Pancreas (tissue), 10 donors: ENCODE data around the gene SURF1. TPM values are rescaled to one million over a fixed set of nuclear protein-coding genes. Genes with fewer than 3 reads are reported as not detected.

ENCODE experiments used
- ATAC-seq, 4 donors: fragments of 200-7000 bp; cut with Tn5 transposase; one replicate each; pipeline versions ENCODE4 v1.8.0 to v1.9.1; 2020; ENCODE audit warnings: mild to moderate bottlenecking in 4 of 4, moderate library complexity in 4 of 4
- DNase-seq, 6 donors: peaks; one replicate each; pipeline ENCODE4 v3.0.0-alpha.2; 2020
- FAIRE-seq: peaks from 2 replicates; lab custom pipeline; 2012; peaks lifted over from hg19 to GRCh38; lab: Jason Lieb, UNC
- H3K27ac ChIP-seq, 4 donors: fragments of 200-600 bp; sonication (generic); 1 replicate in 3 of 4; 2 replicates in 1 of 4; pipeline versions ENCODE4 v1.5.0 to v1.8.0; 2020
- H3K27me3 ChIP-seq, 4 donors: fragments of 200-600 bp; one replicate each; pipeline ENCODE4 v1.8.0; 2021
- H3K36me3 ChIP-seq, 3 donors: fragments of 200-600 bp; sonication (generic) in 1 of 3; one replicate each; pipeline versions ENCODE4 v1.5.0 to v1.8.0; 2020 to 2021
- H3K4me1 ChIP-seq, 3 donors: fragments of 200-600 bp; one replicate each; pipeline ENCODE4 v1.8.0; 2021
- H3K4me3 ChIP-seq, 4 donors: fragments of 200-600 bp; sonication (generic) in 2 of 4; one replicate each; pipeline versions ENCODE4 v1.5.0 to v1.8.0; 2020 to 2021
- H3K9me3 ChIP-seq, 4 donors: fragments of 200-600 bp; one replicate each; pipeline ENCODE4 v1.8.0; 2021
- CTCF ChIP-seq, 4 donors: fragments of 200-600 bp; sonication (generic) in 3 of 4; IDR thresholded peaks; one replicate each; pipeline versions ENCODE4 v1.5.0 to v1.8.0; 2021; ENCODE audit warnings: antibody characterized with exemption in 4 of 4
- WGBS, 2 donors: extraction: QIAGEN DNeasy Blood & Tissue Kit; methylation state at CpG; one replicate each; pipeline ENCODE4 v1.1.7; 2013; 5-methylcytosine and 5-hydroxymethylcytosine counted together
- intact Hi-C, 3 donors: fragments of 100-400 bp; cut with DNase I; formaldehyde crosslinking; loops; one replicate each; pipeline versions ENCODE4 v1.11.1 to v1.14.2; 2022
- polyA plus RNA-seq, 2 donors: library from polyadenylated mRNA; stranded (reverse); fragments of 200-250 nt; gene quantifications; one replicate each; pipeline ENCODE4 v1.2.3, GENCODE V29; 2013
- total RNA-seq, 6 donors: library from RNA; stranded (reverse); fragmentation: NEBNext Ultra II Directional in 4 of 6; extraction: Animal tissue kit (Norgen Biotek cat#: 25700) in 4 of 6; gene quantifications; one replicate each; pipeline versions ENCODE4 v1.2.1 to v1.2.4, GENCODE V29; 2021 to 2023
- donor health status: healthy with polysubstance abuse.
- donor health status: DM: no; HTN: no; CAD: no; lungs with moderate emphysema.
- donor health status: DM: no; HTN: no; CAD: no.
- donor health status: control.
- donor health status: control.
- donor health status: Bipolar disorder and iron deficiency.
- donor health status: DM: yes; HTN: yes; CAD: no.
- donor health status: DM: no; HTN: no; CAD: no.
- donor health status: DM: no; HTN: no; CAD: no.
- donor health status: DM: yes; HTN: yes; CAD: no.

The SURF1 gene
- total and polyA plus RNA-seq, 8 donors: 33.6 to 73.9 (median 39.8) TPM

GRCh38 chr9:133315997-133316396 is 40.3 kb downstream of the SURF1 start:
- ATAC-seq (no peak), FAIRE-seq (no peak)

GRCh38 chr9:133309608-133310007 is 46.7 kb downstream of the SURF1 start:
- WGBS, 2 donors: 65 to 70% methylated on average over 6 of the region's 6 CpGs
- no peaks in the 10 kb centered on the region for H3K4me1 ChIP-seq
- intact Hi-C loops: no loop called here
- no peaks in the 10 kb centered on the region for H3K36me3 ChIP-seq
- no peak for TF ChIP-seq CTCF (IDR thresholded peaks at IDR 0.05)
- no peak overlapping the region for H3K4me3 ChIP-seq
- FAIRE-seq: no peak
- H3K9me3 ChIP-seq: no peaks in the 10 kb centered on the region
- H3K27me3 ChIP-seq: no peaks in the 10 kb centered on the region
- no peak overlapping the region for H3K27ac ChIP-seq
- no peak for DNase-seq
- no peak for ATAC-seq

More at GRCh38 chr9:133315997-133316396, 40.3 kb downstream of the SURF1 start:
- intact Hi-C loops: no loop called here
- no peaks in the 10 kb centered on the region for H3K4me1 ChIP-seq
- H3K4me3 ChIP-seq: no peak overlapping the region
- 64 to 68% methylated on average over 2 of the region's 2 CpGs for whole genome bisulfite sequencing, 2 donors
- no peaks in the 10 kb centered on the region for H3K9me3 ChIP-seq
- H3K36me3 ChIP-seq: no peaks in the 10 kb centered on the region
- TF ChIP-seq CTCF (IDR thresholded peaks at IDR 0.05): no peak
- no peaks in the 10 kb centered on the region for H3K27me3 ChIP-seq
- no peak overlapping the region for H3K27ac ChIP-seq
- DNase-seq: no peak

GRCh38 chr9:133307301-133307700 is 49.0 kb downstream of the SURF1 start:
- no peaks in the 10 kb centered on the region for H3K27me3 ChIP-seq
- H3K27ac ChIP-seq: no peak overlapping the region
- no peaks in the 10 kb centered on the region for H3K9me3 ChIP-seq
- H3K4me1 ChIP-seq: no peaks in the 10 kb centered on the region
- TF ChIP-seq CTCF (IDR thresholded peaks at IDR 0.05): no peak
- H3K4me3 ChIP-seq: no peak overlapping the region
- H3K36me3 ChIP-seq: no peaks in the 10 kb centered on the region
- no peak for ATAC-seq
- WGBS, 2 donors: 58 to 65% methylated on average over 16 of the region's 16 CpGs
- intact Hi-C loops: no loop called here
- no peak for DNase-seq
- FAIRE-seq: no peak

GRCh38 chr9:133306242-133307204 is 49.8 kb downstream of the SURF1 start:
- 64 to 70% methylated on average over 31 of the region's 31 CpGs for WGBS, 2 donors
- Histone ChIP-seq H3K27me3 (no peaks in the 10 kb centered on the region), H3K9me3 (no peaks in the 10 kb centered on the region), H3K4me3 (no peak overlapping the region), H3K36me3 (no peaks in the 10 kb centered on the region), H3K27ac (no peak overlapping the region), H3K4me1 (no peaks in the 10 kb centered on the region)
- DNase-seq (no peak), ATAC-seq (no peak), FAIRE-seq (no peak)
- intact Hi-C loops: no loop called here
- TF ChIP-seq CTCF (IDR thresholded peaks at IDR 0.05): no peak

GRCh38 chr9:133305731-133306130 is 50.6 kb downstream of the SURF1 start:
- Histone ChIP-seq H3K27me3 (no peaks in the 10 kb centered on the region), H3K36me3 (no peaks in the 10 kb centered on the region), H3K27ac (no peak overlapping the region), H3K9me3 (no peaks in the 10 kb centered on the region), H3K4me3 (no peak overlapping the region), H3K4me1 (no peaks in the 10 kb centered on the region)
- intact Hi-C loops: no loop called here
- no peak for DNase-seq
- no peak for ATAC-seq
- no peak for TF ChIP-seq CTCF (IDR thresholded peaks at IDR 0.05)
- WGBS, 2 donors: 74 to 79% methylated on average over 23 of the region's 23 CpGs
- FAIRE-seq: no peak
